RWPE2 (cell line): ENCODE results near the gene LRRC8E.

Source experiments
- ATAC-seq: fragments of 200-7000 bp; cut with Tn5 transposase; 3 replicates; pipeline ENCODE4 v1.9.1; 2021; ENCODE audit warnings: low read depth
- DNase-seq: peaks from one replicate; pipeline ENCODE4 v3.0.0-alpha.2; 2020; ENCODE audit warnings: low spot score
- H3K27ac ChIP-seq: fragments of 450-650 bp; 2 replicates; pipeline ENCODE4 v1.5.1; 2017; ENCODE audit warnings: mild to moderate bottlenecking; ENCODE audit not compliant: poor library complexity, severe bottlenecking
- H3K27me3 ChIP-seq: fragments of 250-450 bp; sonication (Bioruptor Pico); 2 replicates; pipeline ENCODE4 v1.5.1; 2021; ENCODE audit warnings: mild to moderate bottlenecking, moderate library complexity; ENCODE audit not compliant: insufficient read depth, poor library complexity, severe bottlenecking
- H3K36me3 ChIP-seq: fragments of 250-450 bp; sonication (Bioruptor Pico); 2 replicates; pipeline ENCODE4 v1.5.1; 2020; ENCODE audit warnings: low read depth, mild to moderate bottlenecking, moderate library complexity
- H3K4me1 ChIP-seq: fragments of 250-450 bp; sonication (Bioruptor Pico); 2 replicates; pipeline ENCODE4 v1.5.1; 2021; ENCODE audit warnings: mild to moderate bottlenecking, moderate library complexity; ENCODE audit not compliant: insufficient read depth, poor library complexity, severe bottlenecking
- H3K4me3 ChIP-seq: fragments of 250-450 bp; sonication (Bioruptor Pico); 2 replicates; pipeline ENCODE4 v1.5.1; 2021; ENCODE audit warnings: mild to moderate bottlenecking, moderate library complexity; ENCODE audit not compliant: severe bottlenecking
- H3K9me3 ChIP-seq: fragments of 250-450 bp; sonication (Bioruptor Pico); 2 replicates; pipeline ENCODE4 v1.5.1; 2021; ENCODE audit warnings: mild to moderate bottlenecking, moderate library complexity; ENCODE audit not compliant: severe bottlenecking
- TF ChIP-seq, protein P1 (sequence below): fragments of 450-650 bp; IDR thresholded peaks from one replicate; pipeline ENCODE4 v1.5.1; 2017; ENCODE audit warnings: mild to moderate bottlenecking, moderate library complexity; ENCODE audit not compliant: poor library complexity, severe bottlenecking

LRRC8E gene

GRCh38 chr19:7898967-7899366 is 10.7 kb downstream of the LRRC8E start:
- no peak for ATAC-seq
- Histone ChIP-seq H3K36me3 (peaks cover 13% of the 10 kb centered on the region), H3K9me3 (no peaks in the 10 kb centered on the region), H3K4me1 (peaks cover 21% of the 10 kb centered on the region), H3K4me3 (no peak overlapping the region), H3K27ac (no peak overlapping the region), H3K27me3 (no peaks in the 10 kb centered on the region)
- TF ChIP-seq, protein P1, sequence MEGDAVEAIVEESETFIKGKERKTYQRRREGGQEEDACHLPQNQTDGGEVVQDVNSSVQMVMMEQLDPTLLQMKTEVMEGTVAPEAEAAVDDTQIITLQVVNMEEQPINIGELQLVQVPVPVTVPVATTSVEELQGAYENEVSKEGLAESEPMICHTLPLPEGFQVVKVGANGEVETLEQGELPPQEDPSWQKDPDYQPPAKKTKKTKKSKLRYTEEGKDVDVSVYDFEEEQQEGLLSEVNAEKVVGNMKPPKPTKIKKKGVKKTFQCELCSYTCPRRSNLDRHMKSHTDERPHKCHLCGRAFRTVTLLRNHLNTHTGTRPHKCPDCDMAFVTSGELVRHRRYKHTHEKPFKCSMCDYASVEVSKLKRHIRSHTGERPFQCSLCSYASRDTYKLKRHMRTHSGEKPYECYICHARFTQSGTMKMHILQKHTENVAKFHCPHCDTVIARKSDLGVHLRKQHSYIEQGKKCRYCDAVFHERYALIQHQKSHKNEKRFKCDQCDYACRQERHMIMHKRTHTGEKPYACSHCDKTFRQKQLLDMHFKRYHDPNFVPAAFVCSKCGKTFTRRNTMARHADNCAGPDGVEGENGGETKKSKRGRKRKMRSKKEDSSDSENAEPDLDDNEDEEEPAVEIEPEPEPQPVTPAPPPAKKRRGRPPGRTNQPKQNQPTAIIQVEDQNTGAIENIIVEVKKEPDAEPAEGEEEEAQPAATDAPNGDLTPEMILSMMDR: no peak
- DNase-seq: no peak

- ATAC-seq: no peak
- peaks cover 13% of the 10 kb centered on the region for H3K36me3 ChIP-seq
- H3K4me1 ChIP-seq: peaks cover 17% of the 10 kb centered on the region
- peak; percentile 59 for DNase-seq
- no peaks in the 10 kb centered on the region for H3K27me3 ChIP-seq
- H3K4me3 ChIP-seq: no peak overlapping the region
- H3K9me3 ChIP-seq: no peaks in the 10 kb centered on the region
- H3K27ac ChIP-seq: peak overlapping the region; percentile 67
- TF ChIP-seq, protein P1: no peak
These were observed 11.6 kb downstream of the LRRC8E start for GRCh38 chr19:7899751-7900378.

DNA sequence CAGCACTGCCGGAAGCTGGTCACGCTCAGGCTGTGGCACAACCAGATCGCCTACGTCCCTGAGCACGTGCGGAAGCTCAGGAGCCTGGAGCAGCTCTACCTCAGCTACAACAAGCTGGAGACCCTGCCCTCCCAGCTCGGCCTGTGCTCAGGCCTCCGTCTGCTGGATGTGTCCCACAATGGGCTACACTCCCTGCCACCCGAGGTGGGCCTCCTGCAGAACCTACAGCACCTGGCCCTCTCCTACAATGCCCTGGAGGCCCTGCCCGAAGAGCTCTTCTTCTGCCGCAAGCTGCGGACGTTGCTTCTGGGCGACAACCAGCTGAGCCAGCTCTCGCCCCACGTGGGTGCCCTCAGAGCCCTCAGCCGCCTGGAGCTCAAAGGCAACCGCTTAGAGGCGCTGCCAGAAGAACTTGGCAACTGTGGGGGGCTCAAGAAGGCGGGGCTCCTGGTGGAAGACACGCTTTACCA is 12.1 kb downstream of the LRRC8E start:
- peak; percentile 45 for DNase-seq
- Histone ChIP-seq H3K27ac (peak overlapping the region; percentile 67), H3K4me1 (peaks cover 15% of the 10 kb centered on the region), H3K36me3 (peaks cover 17% of the 10 kb centered on the region), H3K27me3 (no peaks in the 10 kb centered on the region), H3K9me3 (no peaks in the 10 kb centered on the region), H3K4me3 (no peak overlapping the region)
- ATAC-seq: no peak
- TF ChIP-seq, protein P1: no peak

DNA sequence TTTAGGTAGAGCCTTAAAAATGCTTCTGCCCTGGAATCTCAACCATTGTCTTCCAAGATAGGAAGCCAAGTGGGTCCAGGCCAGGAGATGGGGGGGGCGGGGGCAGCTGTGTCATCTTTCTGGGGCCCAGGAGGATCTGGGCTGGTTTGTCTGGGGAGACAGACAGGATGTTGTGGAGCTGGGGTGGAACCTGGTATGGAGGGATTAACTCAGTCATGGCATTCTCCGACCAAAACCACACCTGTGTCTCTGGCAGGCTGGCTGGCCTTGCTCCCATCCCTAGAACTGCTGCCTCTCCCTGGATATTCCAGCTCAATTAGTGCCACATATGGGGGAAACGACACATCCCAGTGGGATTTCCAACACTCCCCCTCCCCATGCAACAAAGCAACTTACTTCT is 12.6 kb downstream of the LRRC8E start:
- ATAC-seq: peak; percentile 39; the same call in 1 of the 3 replicates
- Histone ChIP-seq H3K27me3 (no peaks in the 10 kb centered on the region), H3K36me3 (peaks cover 22% of the 10 kb centered on the region), H3K9me3 (no peaks in the 10 kb centered on the region), H3K27ac (peak overlapping the region; percentile 67), H3K4me1 (peaks cover 13% of the 10 kb centered on the region), H3K4me3 (no peak overlapping the region)
- TF ChIP-seq, protein P1: no peak
- no peak for DNase-seq

GRCh38 chr19:7901337-7901736 is 13.0 kb downstream of the LRRC8E start:
- TF ChIP-seq, protein P1: no peak
- ATAC-seq (no peak), DNase-seq (no peak)
- Histone ChIP-seq H3K4me3 (no peak overlapping the region), H3K4me1 (peaks cover 13% of the 10 kb centered on the region), H3K36me3 (peaks cover 26% of the 10 kb centered on the region), H3K9me3 (no peaks in the 10 kb centered on the region), H3K27ac (peak overlapping the region; percentile 67), H3K27me3 (no peaks in the 10 kb centered on the region)
